CD4-positive, alpha-beta memory T cell (primary cell): Measurements from ENCODE around the gene OXSR1. TPM values are rescaled to one million over a fixed set of nuclear protein-coding genes. Genes with fewer than 3 reads are reported as not detected.

Experiments used
- CTCF ChIA-PET: fragments of 350-600 bp; sonication (Branson Sonifier 250); formaldehyde crosslinking; loops from one replicate; lab custom pipeline; 2021; ENCODE audit warnings: inconsistent platforms; ENCODE audit not compliant: partially characterized antibody; lab: Charles Lee
- POLR2A ChIA-PET: fragments of 350-600 bp; sonication (Branson Sonifier 250); formaldehyde crosslinking; loops from one replicate; lab custom pipeline; 2021; ENCODE audit not compliant: partially characterized antibody; lab: Charles Lee
- DNase-seq, 5 donors: peaks; one replicate each; pipeline versions ENCODE4 v3.0.0 to v3.0.0-alpha.2; 2020 to 2022; ENCODE audit warnings: mixed read lengths in 1 of 5
- H3K27ac ChIP-seq: one replicate; pipeline ENCODE4 v1.7.0; 2013; ENCODE audit warnings: low read depth, low read length
- H3K27me3 ChIP-seq: 2 replicates; pipeline ENCODE4 v1.7.0; 2013; ENCODE audit warnings: mild to moderate bottlenecking, low read length, moderate library complexity; ENCODE audit not compliant: insufficient read depth
- H3K36me3 ChIP-seq: 2 replicates; pipeline ENCODE4 v1.7.0; 2013; ENCODE audit warnings: mild to moderate bottlenecking, low read length, moderate library complexity; ENCODE audit not compliant: insufficient read depth
- H3K4me1 ChIP-seq: 2 replicates; pipeline ENCODE4 v1.7.0; 2013; ENCODE audit warnings: mild to moderate bottlenecking, low read length, moderate library complexity; ENCODE audit not compliant: insufficient read depth
- H3K4me3 ChIP-seq, 2 donors: one replicate each; pipeline ENCODE4 v1.7.0; 2013; ENCODE audit warnings: low read length in 2 of 2, mild to moderate bottlenecking in 1 of 2
- H3K9me3 ChIP-seq, 2 donors: one replicate each; pipeline ENCODE4 v1.7.0; 2013; ENCODE audit warnings: low read length in 2 of 2, control low read depth in 1 of 2; ENCODE audit not compliant: control insufficient read depth in 1 of 2
- H3K27ac Mint-ChIP-seq, 7 donors: one replicate each; pipeline ENCODE4 v1.8.0; 2020 to 2021; ENCODE audit warnings: mixed read lengths in 7 of 7, mild to moderate bottlenecking in 6 of 7, inconsistent platforms in 3 of 7, moderate library complexity in 3 of 7
- H3K27me3 Mint-ChIP-seq, 2 donors: one replicate each; pipeline ENCODE4 v1.8.0; 2020 to 2021; ENCODE audit warnings: mixed read lengths in 2 of 2
- H3K36me3 Mint-ChIP-seq, 2 donors: one replicate each; pipeline ENCODE4 v1.8.0; 2020 to 2021; ENCODE audit warnings: mixed read lengths in 2 of 2, inconsistent platforms in 1 of 2, mild to moderate bottlenecking in 1 of 2
- H3K4me1 Mint-ChIP-seq, 4 donors: one replicate each; pipeline ENCODE4 v1.8.0; 2020 to 2021; ENCODE audit warnings: mixed read lengths in 4 of 4, mild to moderate bottlenecking in 1 of 4
- H3K4me3 Mint-ChIP-seq, 8 donors: one replicate each; pipeline ENCODE4 v1.8.0; 2020 to 2021; ENCODE audit warnings: mixed read lengths in 8 of 8, mild to moderate bottlenecking in 7 of 8, moderate library complexity in 6 of 8, inconsistent platforms in 3 of 8
- H3K9me3 Mint-ChIP-seq, 8 donors: one replicate each; pipeline ENCODE4 v1.8.0; 2020 to 2021; ENCODE audit warnings: mixed read lengths in 8 of 8, mild to moderate bottlenecking in 5 of 8, inconsistent platforms in 3 of 8, moderate library complexity in 1 of 8
- intact Hi-C: fragments of 100-400 bp; cut with micrococcal nuclease; formaldehyde crosslinking; loops from one replicate; pipeline ENCODE4 v1.15.1; 2023
- polyA plus RNA-seq, 2 donors: library from polyadenylated mRNA; unstranded; fragments of 300-500 nt; fragmentation: Illumina TruSeq; gene quantifications; one replicate each; pipeline ENCODE4 v1.2.3, GENCODE V29; 2021
- total RNA-seq, 2 experiments: library from RNA; stranded (reverse); gene quantifications; one replicate each; pipeline ENCODE4 v1.2.3, GENCODE V29; 2021

The OXSR1 gene
- total and polyA plus RNA-seq, 4 experiments from 2014 or later = 13.3 to 43.9 (median 28.8) TPM

DNA sequence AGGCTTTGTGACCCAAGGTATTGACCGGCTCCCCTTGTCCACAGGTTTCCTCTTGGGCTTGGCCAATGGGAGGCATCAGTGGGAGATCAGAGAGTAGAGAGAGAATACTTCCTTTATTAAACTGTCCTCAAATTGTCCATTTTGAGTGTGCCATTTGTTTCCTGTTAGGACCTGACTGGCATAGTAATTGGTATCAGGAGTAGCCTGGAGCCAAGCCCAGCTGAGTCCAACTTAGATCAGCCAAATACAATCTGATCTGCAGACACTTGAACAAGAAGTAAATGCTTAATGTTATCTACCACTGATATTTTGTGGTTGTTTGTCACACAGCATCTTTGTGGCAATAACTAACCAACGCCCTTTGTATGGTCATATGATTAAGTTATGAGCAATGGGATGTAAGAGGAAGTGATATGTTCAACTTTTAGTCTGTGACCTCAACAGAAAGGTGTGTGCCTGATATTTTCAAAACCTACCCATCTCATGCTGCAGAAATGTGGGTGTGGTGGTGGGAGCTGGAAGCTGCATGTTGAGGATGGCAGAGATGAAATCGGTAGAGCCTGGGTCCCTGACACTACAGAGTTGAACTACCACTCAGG is 13.6 kb upstream of the OXSR1 start:
- peak; percentile 42 to 70 (median 55) for DNase-seq
- Histone ChIP-seq H3K36me3 (no peaks in the 10 kb centered on the region), H3K27ac (peak overlapping the region; percentile 7), H3K27me3 (no peaks in the 10 kb centered on the region), H3K4me3 (no peak overlapping the region), H3K4me1 (peaks cover 23% of the 10 kb centered on the region), H3K9me3 (peaks cover 0 to 8% of the 10 kb centered on the region in 2 donors)
- Mint-ChIP-seq H3K9me3 (peaks cover 0 to 14% (median 7%) of the 10 kb centered on the region in 8 donors), H3K36me3 (peaks cover 0 to 4% of the 10 kb centered on the region in 2 donors), H3K27ac (peak overlapping the region; percentile 78 to 95 (median 92)), H3K4me1 (peaks cover 19 to 35% (median 25%) of the 10 kb centered on the region in 4 donors), H3K4me3 (peak overlapping the region in 4 of 8 donors; percentile 15 to 62 (median 32)), H3K27me3 (no peaks in the 10 kb centered on the region)
- intact Hi-C loops = loop anchor here (1.0 kb wide), 2 partner anchors 14 kb away; partner anchors contain the start of genes ACAA1 and OXSR1
- ChIA-PET POLR2A (interaction anchor here (3.7 to 4.7 kb wide), 2 partner anchors 13 kb away, joined by 30 to 45 read pairs; partner anchors contain the start of genes ACAA1, MYD88 and OXSR1), CTCF (interaction anchor here (0.6 to 1.4 kb wide), 3 partner anchors 11 to 212 kb away, joined by 3 to 6 read pairs (median 3); partner anchors contain the start of gene DLEC1)

DNA sequence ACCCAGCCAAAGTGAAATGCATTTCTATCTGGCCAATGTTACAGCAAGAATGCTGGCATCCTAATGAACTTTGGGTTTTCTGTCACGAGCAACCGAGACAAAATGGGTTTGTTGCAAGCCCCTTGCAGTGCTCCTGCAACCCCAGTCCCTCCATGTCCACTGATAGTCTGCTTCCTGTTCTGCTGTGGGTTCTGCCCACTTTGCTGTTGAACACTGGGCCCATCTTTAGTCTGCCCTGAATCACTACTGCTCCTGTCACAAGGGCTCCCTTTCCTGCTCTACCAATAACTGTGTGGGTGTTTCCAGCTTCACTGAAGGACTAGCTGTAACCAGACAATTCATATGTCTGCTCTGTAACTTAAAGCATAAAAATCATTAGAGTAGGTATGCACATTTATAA is 12.7 kb upstream of the OXSR1 start:
- peaks cover 0 to under 1% of the 10 kb centered on the region in 2 donors for H3K36me3 Mint-ChIP-seq
- peaks cover 19 to 34% (median 25%) of the 10 kb centered on the region in 4 donors for H3K4me1 Mint-ChIP-seq
- no peaks in the 10 kb centered on the region for H3K9me3 ChIP-seq
- H3K27ac ChIP-seq = no peak overlapping the region
- ChIA-PET POLR2A (interaction anchor here (1.6 to 4.7 kb wide), 3 partner anchors 10 to 14 kb away, joined by 6 to 45 read pairs (median 30); partner anchors contain the start of genes ACAA1, MYD88 and OXSR1), CTCF (interaction anchor here (0.6 to 1.4 kb wide), 3 partner anchors 10 to 213 kb away, joined by 3 to 6 read pairs (median 4); no protein-coding TSS in a partner anchor)
- no peak overlapping the region for H3K4me3 Mint-ChIP-seq
- peaks cover 0 to 6% (median under 1%) of the 10 kb centered on the region in 8 donors for H3K9me3 Mint-ChIP-seq
- no peak overlapping the region for H3K4me3 ChIP-seq
- peaks cover 23% of the 10 kb centered on the region for H3K4me1 ChIP-seq
- no peaks in the 10 kb centered on the region for H3K36me3 ChIP-seq
- DNase-seq = no peak
- H3K27me3 Mint-ChIP-seq = no peaks in the 10 kb centered on the region
- H3K27ac Mint-ChIP-seq = peak overlapping the region; percentile 11 to 89 (median 71)
- intact Hi-C loops = loop anchor here (1.0 kb wide), 2 partner anchors 13 to 15 kb away; partner anchors contain the start of genes ACAA1 and OXSR1
- H3K27me3 ChIP-seq = no peaks in the 10 kb centered on the region

DNA sequence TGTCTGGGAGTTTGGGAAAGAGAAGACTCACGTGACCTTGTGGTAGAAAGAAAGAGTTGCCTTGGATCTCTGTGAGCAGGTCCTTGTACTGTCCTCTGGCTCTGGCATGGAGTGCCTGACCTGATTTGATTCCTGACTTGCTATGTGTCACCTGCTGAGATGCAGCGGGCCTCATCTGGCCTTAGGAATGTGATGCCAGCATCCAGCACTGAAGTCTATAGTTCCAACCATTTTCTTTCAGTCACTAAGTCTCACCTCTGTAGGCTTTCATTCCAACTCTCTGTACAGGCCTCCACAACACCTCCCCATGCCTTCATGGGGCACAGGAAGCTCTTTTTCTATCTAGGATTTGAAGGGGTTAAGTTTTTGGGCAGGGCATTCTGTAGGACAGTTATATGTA is 12.1 kb upstream of the OXSR1 start:
- Histone ChIP-seq H3K27ac (no peak overlapping the region), H3K27me3 (no peaks in the 10 kb centered on the region), H3K36me3 (no peaks in the 10 kb centered on the region), H3K9me3 (no peaks in the 10 kb centered on the region), H3K4me1 (peaks cover 23% of the 10 kb centered on the region), H3K4me3 (no peak overlapping the region)
- Mint-ChIP-seq H3K27me3 (no peaks in the 10 kb centered on the region), H3K4me3 (no peak overlapping the region), H3K9me3 (peaks cover 0 to 2% (median 0%) of the 10 kb centered on the region in 8 donors), H3K36me3 (no peaks in the 10 kb centered on the region), H3K27ac (peak overlapping the region in 2 of 7 donors; percentile 59 to 70), H3K4me1 (peaks cover 17 to 28% (median 21%) of the 10 kb centered on the region in 4 donors)
- intact Hi-C loops = no loop called here
- no peak for DNase-seq
- CTCF ChIA-PET = interaction anchor here (1.1 to 1.4 kb wide), 2 partner anchors 10 to 12 kb away, joined by 4 to 6 read pairs; no protein-coding TSS in a partner anchor
- POLR2A ChIA-PET = interaction anchor here (1.6 to 4.7 kb wide), 3 partner anchors 11 to 15 kb away, joined by 6 to 45 read pairs (median 30); partner anchors contain the start of genes ACAA1, MYD88 and OXSR1

DNA sequence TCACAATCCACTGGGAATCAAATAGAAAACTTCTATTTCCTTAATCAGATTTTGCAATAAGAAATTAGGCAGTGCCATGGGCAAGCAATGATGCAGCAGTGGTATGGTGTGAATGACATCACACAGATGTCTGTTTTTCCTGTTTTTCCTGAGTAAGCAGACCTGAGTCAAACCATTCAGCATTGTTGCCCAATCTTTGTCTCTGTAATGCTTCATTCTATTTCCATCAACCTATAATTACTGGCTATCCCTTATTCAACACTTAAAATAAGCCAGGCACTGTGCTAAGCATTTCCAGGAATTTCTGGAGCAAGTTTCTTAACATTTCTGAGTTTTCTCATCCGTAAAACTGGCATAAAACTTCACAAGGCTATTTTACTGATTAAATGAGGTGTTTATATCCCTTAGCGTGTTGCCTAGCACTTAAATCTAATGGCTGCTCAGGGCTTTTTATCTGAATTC is 11.3 kb upstream of the OXSR1 start:
- Mint-ChIP-seq H3K27ac (no peak overlapping the region), H3K36me3 (no peaks in the 10 kb centered on the region), H3K9me3 (peaks cover 0 to 2% (median 0%) of the 10 kb centered on the region in 8 donors), H3K27me3 (no peaks in the 10 kb centered on the region), H3K4me3 (no peak overlapping the region), H3K4me1 (peaks cover 17 to 28% (median 21%) of the 10 kb centered on the region in 4 donors)
- no peak overlapping the region for H3K4me3 ChIP-seq
- ChIA-PET POLR2A (interaction anchor here (1.6 to 4.7 kb wide), 4 partner anchors 11 to 17 kb away, joined by 6 to 45 read pairs (median 18); partner anchors contain the start of genes ACAA1, MYD88 and OXSR1), CTCF (interaction anchor here (1.2 kb wide), 1 partner anchor 11 kb away, joined by 3 read pairs; the partner anchor contains the start of gene OXSR1)
- H3K27me3 ChIP-seq = no peaks in the 10 kb centered on the region
- intact Hi-C loops = no loop called here
- no peak for DNase-seq
- no peak overlapping the region for H3K27ac ChIP-seq
- H3K4me1 ChIP-seq = peaks cover 23% of the 10 kb centered on the region
- H3K36me3 ChIP-seq = no peaks in the 10 kb centered on the region
- H3K9me3 ChIP-seq = no peaks in the 10 kb centered on the region

DNA sequence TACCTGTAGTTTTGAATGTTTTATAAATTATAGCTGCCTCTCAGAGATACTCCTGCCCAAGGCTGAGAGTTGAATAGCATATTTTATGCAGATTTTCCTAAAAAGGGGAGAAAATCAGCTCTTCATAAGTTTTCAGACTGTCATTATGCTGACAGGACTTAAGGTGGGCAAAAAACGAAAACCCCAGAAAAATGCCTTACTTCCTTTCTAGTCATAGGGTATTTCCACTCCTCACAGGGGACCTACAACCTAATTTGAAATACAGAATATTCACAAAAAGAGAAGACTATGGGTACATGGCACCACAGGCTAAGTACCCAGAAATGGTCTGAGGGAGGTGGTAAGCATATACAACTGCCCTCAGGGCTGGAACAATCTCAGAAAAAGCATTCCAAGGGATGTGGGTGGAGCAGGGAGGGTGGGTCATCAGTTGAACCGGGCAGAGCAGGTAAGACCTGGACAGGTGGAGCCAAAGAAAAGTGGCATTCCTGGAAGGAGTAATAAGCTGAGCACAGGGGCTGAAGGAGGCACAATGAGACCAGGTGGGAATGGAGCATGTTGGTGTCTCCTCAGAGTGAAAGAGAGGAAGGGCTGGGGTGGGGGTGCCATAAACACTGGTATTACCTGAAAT is 10.6 kb upstream of the OXSR1 start:
- Histone ChIP-seq H3K4me3 (no peak overlapping the region), H3K27me3 (no peaks in the 10 kb centered on the region), H3K9me3 (no peaks in the 10 kb centered on the region), H3K4me1 (peaks cover 23% of the 10 kb centered on the region), H3K27ac (no peak overlapping the region), H3K36me3 (no peaks in the 10 kb centered on the region)
- no peak for DNase-seq
- ChIA-PET POLR2A (interaction anchor here (2.2 to 4.7 kb wide), 2 partner anchors 10 to 18 kb away, joined by 6 to 45 read pairs; partner anchors contain the start of genes ACAA1 and OXSR1), CTCF (interaction anchor here (1.2 kb wide), 1 partner anchor 10 kb away, joined by 3 read pairs; the partner anchor contains the start of gene OXSR1)
- H3K4me1 Mint-ChIP-seq = peaks cover 14 to 24% (median 19%) of the 10 kb centered on the region in 4 donors
- H3K27me3 Mint-ChIP-seq = no peaks in the 10 kb centered on the region
- H3K36me3 Mint-ChIP-seq = no peaks in the 10 kb centered on the region
- intact Hi-C loops = no loop called here
- no peak overlapping the region for H3K27ac Mint-ChIP-seq
- peaks cover 0 to 2% (median 0%) of the 10 kb centered on the region in 8 donors for H3K9me3 Mint-ChIP-seq
- H3K4me3 Mint-ChIP-seq = no peak overlapping the region

DNA sequence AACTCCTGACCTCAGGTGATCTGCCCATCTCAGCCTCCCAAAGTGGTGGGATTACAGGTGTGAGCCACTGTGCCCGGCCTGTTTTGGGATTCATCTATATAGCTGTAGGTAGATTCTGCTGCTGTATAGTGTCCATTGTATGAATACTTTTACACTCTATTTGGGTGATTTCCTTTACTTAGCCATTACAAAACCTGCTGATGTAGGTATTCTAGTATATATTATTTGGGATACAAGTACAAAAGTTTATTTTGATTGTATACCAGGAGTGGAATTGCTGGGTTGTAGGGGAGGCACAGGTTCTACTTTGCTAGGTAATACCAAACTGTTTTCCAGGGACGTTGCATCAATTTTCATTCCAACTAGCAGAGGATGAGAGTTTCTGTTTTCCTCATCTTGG is 9.5 kb upstream of the OXSR1 start:
- H3K9me3 ChIP-seq = no peaks in the 10 kb centered on the region
- peaks cover 13 to 19% (median 14%) of the 10 kb centered on the region in 4 donors for H3K4me1 Mint-ChIP-seq
- no peaks in the 10 kb centered on the region for H3K36me3 Mint-ChIP-seq
- DNase-seq = no peak
- no peaks in the 10 kb centered on the region for H3K36me3 ChIP-seq
- H3K4me3 ChIP-seq = no peak overlapping the region
- H3K27me3 ChIP-seq = no peaks in the 10 kb centered on the region
- peaks cover 0 to 2% (median 0%) of the 10 kb centered on the region in 8 donors for H3K9me3 Mint-ChIP-seq
- ChIA-PET POLR2A (interaction anchor here (1.2 to 2.2 kb wide), 2 partner anchors 9 to 19 kb away, joined by 6 to 10 read pairs; partner anchors contain the start of genes ACAA1 and OXSR1), CTCF (interaction anchor here (1.1 kb wide), 1 partner anchor 9 kb away, joined by 3 read pairs; no protein-coding TSS in a partner anchor)
- H3K27me3 Mint-ChIP-seq = no peaks in the 10 kb centered on the region
- H3K4me1 ChIP-seq = peaks cover 20% of the 10 kb centered on the region
- H3K27ac Mint-ChIP-seq = no peak overlapping the region
- intact Hi-C loops = no loop called here
- H3K27ac ChIP-seq = no peak overlapping the region
- H3K4me3 Mint-ChIP-seq = no peak overlapping the region
